ENCODE results near the gene FRMD8. TPM values are rescaled to one million over a fixed set of nuclear protein-coding genes. Genes with fewer than 3 reads are reported as not detected.

The FRMD8 gene
- total and polyA plus RNA-seq, 2 donors from 2014 or later, result 9.4 to 41.3 TPM

GRCh38 chr11:65384301-65384889, 2.0 kb upstream of the FRMD8 start:
- no peak for TF ChIP-seq CTCF (IDR thresholded peaks at IDR 0.05; ENCODE audit: borderline replicate concordance, extremely low read depth, insufficient read depth)
- Histone ChIP-seq H3K36me3 (ENCODE audit: control insufficient read depth in 2 of 3, insufficient read depth in 3 of 3, low read length in 3 of 3) (no peaks in the 10 kb centered on the region), H3K4me3 (ENCODE audit: low read length in 3 of 3) (no peak overlapping the region), H3K27ac (ENCODE audit: low read depth in 2 of 2, low read length in 2 of 2) (peak overlapping the region; percentile 19 to 69), H3K4me1 (ENCODE audit: control insufficient read depth in 2 of 3, insufficient read depth in 2 of 3, low read depth in 1 of 3, low read length in 3 of 3) (peaks cover 0 to 63% (median 50%) of the 10 kb centered on the region in 3 donors), H3K9ac (ENCODE audit: low read length in 3 of 3) (peak overlapping the region in 1 of 3 donors; percentile 45), H3K27me3 (ENCODE audit: control insufficient read depth, insufficient read depth, low read length) (no peaks in the 10 kb centered on the region), H3K9me3 (ENCODE audit: control insufficient read depth in 2 of 3, insufficient read depth in 1 of 3, low read length in 3 of 3) (no peaks in the 10 kb centered on the region)
- FAIRE-seq (no peak), DNase-seq (peak in 2 of 5 donors; percentile 8 to 40)
- intact Hi-C loops (cut with DNase I), result no loop called here

- H3K27me3 ChIP-seq (ENCODE audit: control insufficient read depth, insufficient read depth, low read length), result no peaks in the 10 kb centered on the region
- H3K9me3 ChIP-seq (ENCODE audit: control insufficient read depth in 2 of 3, insufficient read depth in 1 of 3, low read length in 3 of 3), result no peaks in the 10 kb centered on the region
- H3K27ac ChIP-seq (ENCODE audit: low read depth in 2 of 2, low read length in 2 of 2), result no peak overlapping the region
- H3K4me3 ChIP-seq (ENCODE audit: low read length in 3 of 3), result no peak overlapping the region
- DNase-seq, result no peak
- H3K4me1 ChIP-seq (ENCODE audit: control insufficient read depth in 2 of 3, insufficient read depth in 2 of 3, low read depth in 1 of 3, low read length in 3 of 3), result peaks cover 0 to 45% (median 21%) of the 10 kb centered on the region in 3 donors
- no peak for FAIRE-seq
- peak overlapping the region in 1 of 3 donors; percentile 38 for H3K9ac ChIP-seq (ENCODE audit: low read length in 3 of 3)
- peaks cover 0 to 3% (median 2%) of the 10 kb centered on the region in 3 donors for H3K36me3 ChIP-seq (ENCODE audit: control insufficient read depth in 2 of 3, insufficient read depth in 3 of 3, low read length in 3 of 3)
- no peak for TF ChIP-seq CTCF (IDR thresholded peaks at IDR 0.05; ENCODE audit: borderline replicate concordance, extremely low read depth, insufficient read depth)
- intact Hi-C loops (cut with DNase I), result no loop called here
Observed at GRCh38 chr11:65388731-65389130, 2.3 kb downstream of the FRMD8 start.

- Histone ChIP-seq H3K27ac (ENCODE audit: low read depth in 2 of 2, low read length in 2 of 2) (peak overlapping the region in 1 of 2 donors; percentile 76), H3K9me3 (ENCODE audit: control insufficient read depth in 2 of 3, insufficient read depth in 1 of 3, low read length in 3 of 3) (no peaks in the 10 kb centered on the region), H3K4me3 (ENCODE audit: low read length in 3 of 3) (no peak overlapping the region), H3K9ac (ENCODE audit: low read length in 3 of 3) (no peak overlapping the region), H3K4me1 (ENCODE audit: control insufficient read depth in 2 of 3, insufficient read depth in 2 of 3, low read depth in 1 of 3, low read length in 3 of 3) (peaks cover 0 to 42% (median 21%) of the 10 kb centered on the region in 3 donors), H3K27me3 (ENCODE audit: control insufficient read depth, insufficient read depth, low read length) (no peaks in the 10 kb centered on the region), H3K36me3 (ENCODE audit: control insufficient read depth in 2 of 3, insufficient read depth in 3 of 3, low read length in 3 of 3) (peaks cover 0 to 3% (median 2%) of the 10 kb centered on the region in 3 donors)
- DNase-seq, result peak in 3 of 5 donors; percentile 27 to 71 (median 45)
- intact Hi-C loops (cut with DNase I), result no loop called here
- no peak for TF ChIP-seq CTCF (IDR thresholded peaks at IDR 0.05; ENCODE audit: borderline replicate concordance, extremely low read depth, insufficient read depth)
- no peak for FAIRE-seq
Observed at GRCh38 chr11:65389294-65389980, 3.0 kb downstream of the FRMD8 start.

Measured in kidney (tissue), 14 donors.